ENCODE measurements around the gene TMEM132E. TPM values are rescaled to one million over a fixed set of nuclear protein-coding genes. Genes with fewer than 3 reads are reported as not detected.

Gene TMEM132E
- total and polyA plus RNA-seq, 12 donors, result 0.07 to 1.1 (median 0.23) TPM; not detected in 1

DNA sequence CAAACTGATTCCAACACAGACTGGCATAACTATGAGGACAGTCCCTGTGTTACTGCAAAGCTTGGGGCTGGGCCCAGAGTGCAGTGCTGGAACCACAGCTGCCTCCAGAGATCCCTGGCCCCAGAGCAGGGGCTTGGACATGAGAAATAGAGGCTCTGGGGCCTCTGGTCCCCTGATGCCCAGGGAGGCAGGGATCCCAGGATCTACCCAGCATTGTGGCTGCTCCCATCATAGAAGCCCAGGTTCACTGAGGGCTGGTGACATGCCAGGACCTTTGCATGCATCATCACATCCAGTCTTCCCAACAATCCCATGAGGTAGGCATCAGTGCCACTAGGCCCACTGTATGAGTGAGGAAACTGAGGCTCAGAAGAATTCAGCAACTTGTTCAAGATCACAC is 95.8 kb downstream of the TMEM132E start:
- H3K27me3 ChIP-seq, result no peaks in the 10 kb centered on the region
- no peaks in the 10 kb centered on the region for H3K9me3 ChIP-seq (replicated peaks in 1 of 3)
- intact Hi-C loops (cut with DNase I), result no loop called here
- H3K4me3 ChIP-seq, result no peak overlapping the region
- DNase-seq, result no peak
- H3K27ac ChIP-seq, result no peak overlapping the region
- no peak for TF ChIP-seq POLR2A (IDR thresholded peaks at IDR 0.05)
- TF ChIP-seq, protein P1, sequence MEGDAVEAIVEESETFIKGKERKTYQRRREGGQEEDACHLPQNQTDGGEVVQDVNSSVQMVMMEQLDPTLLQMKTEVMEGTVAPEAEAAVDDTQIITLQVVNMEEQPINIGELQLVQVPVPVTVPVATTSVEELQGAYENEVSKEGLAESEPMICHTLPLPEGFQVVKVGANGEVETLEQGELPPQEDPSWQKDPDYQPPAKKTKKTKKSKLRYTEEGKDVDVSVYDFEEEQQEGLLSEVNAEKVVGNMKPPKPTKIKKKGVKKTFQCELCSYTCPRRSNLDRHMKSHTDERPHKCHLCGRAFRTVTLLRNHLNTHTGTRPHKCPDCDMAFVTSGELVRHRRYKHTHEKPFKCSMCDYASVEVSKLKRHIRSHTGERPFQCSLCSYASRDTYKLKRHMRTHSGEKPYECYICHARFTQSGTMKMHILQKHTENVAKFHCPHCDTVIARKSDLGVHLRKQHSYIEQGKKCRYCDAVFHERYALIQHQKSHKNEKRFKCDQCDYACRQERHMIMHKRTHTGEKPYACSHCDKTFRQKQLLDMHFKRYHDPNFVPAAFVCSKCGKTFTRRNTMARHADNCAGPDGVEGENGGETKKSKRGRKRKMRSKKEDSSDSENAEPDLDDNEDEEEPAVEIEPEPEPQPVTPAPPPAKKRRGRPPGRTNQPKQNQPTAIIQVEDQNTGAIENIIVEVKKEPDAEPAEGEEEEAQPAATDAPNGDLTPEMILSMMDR (IDR thresholded peaks at IDR 0.05), result no peak
- no peaks in the 10 kb centered on the region for H3K4me1 ChIP-seq (replicated peaks in 1 of 2)
- H3K36me3 ChIP-seq (replicated peaks in 1 of 2), result no peaks in the 10 kb centered on the region

DNA sequence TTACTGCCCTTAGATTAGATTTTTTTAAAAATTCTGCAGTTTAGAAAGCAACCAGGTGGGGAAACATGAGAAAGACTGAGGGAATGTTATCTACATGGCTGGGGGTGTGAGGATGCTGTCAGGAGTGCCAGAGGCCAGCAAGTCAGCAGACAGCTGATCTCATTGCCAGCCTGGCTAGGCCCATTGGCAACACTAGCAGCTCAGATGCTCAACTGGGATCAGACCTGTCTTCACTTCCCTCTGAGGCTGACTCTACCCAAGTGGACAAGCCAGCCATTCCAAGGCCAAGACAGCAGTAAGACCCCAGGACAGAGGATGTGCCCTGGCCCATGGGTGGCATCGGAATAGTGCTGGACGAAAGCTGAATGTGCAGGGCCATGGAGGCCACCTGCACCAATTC is 96.2 kb downstream of the TMEM132E start:
- H3K4me3 ChIP-seq, result no peak overlapping the region
- no peak for TF ChIP-seq POLR2A (IDR thresholded peaks at IDR 0.05)
- TF ChIP-seq, protein P1 (IDR thresholded peaks at IDR 0.05), result no peak
- WGBS, 4 donors, result 64 to 90% (median 78%) methylated on average over 2 of the region's 2 CpGs
- H3K4me1 ChIP-seq (replicated peaks in 1 of 2), result no peaks in the 10 kb centered on the region
- H3K9me3 ChIP-seq (replicated peaks in 1 of 3), result no peaks in the 10 kb centered on the region
- H3K27ac ChIP-seq, result no peak overlapping the region
- intact Hi-C loops (cut with DNase I), result no loop called here
- H3K27me3 ChIP-seq, result no peaks in the 10 kb centered on the region
- no peak for DNase-seq
- no peaks in the 10 kb centered on the region for H3K36me3 ChIP-seq (replicated peaks in 1 of 2)

DNA sequence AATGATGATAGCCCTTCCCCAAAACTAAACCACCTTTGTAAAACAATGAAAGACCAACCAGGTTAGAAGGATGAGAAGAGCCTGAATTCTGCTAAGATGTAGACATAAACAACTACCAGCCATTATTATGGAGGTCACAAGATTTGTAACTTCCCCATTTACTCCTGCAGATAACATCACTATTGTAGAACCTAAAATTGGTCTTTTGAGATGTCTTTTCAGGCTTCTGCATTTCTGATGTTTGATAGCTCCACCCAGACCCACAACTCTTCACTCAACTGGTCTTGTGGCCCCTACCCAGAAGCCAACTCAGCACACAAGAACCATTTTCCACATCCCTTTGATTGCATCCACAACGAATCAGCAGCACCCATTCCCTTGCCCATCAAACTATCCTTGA is 100.8 kb downstream of the TMEM132E start:
- no peak for TF ChIP-seq POLR2A (IDR thresholded peaks at IDR 0.05)
- TF ChIP-seq, protein P1 (IDR thresholded peaks at IDR 0.05), result no peak
- intact Hi-C loops (cut with DNase I), result no loop called here

DNA sequence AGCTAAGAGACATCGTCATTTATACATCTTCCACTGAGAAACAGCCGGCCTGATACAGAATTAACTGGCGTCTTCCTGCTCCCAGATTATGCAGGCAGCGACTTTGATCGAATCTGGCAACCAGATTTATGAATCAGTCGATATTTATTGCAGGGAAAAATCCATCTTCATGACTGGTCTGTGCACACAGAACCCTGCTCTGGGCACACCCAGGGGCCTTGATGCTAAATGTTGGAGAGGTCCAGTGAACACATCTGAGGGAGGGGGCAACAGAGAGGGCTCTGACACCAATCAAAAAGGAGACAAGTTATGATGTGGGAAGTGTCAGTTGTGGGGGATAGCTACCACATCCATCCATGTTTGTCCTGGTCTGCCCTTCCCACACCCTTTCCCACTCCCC is 102.9 kb downstream of the TMEM132E start:
- no peak for DNase-seq
- 66 to 79% (median 72%) methylated on average over 6 of the region's 6 CpGs for WGBS, 4 donors
- Histone ChIP-seq H3K27me3 (no peaks in the 10 kb centered on the region), H3K4me3 (no peak overlapping the region), H3K4me1 (replicated peaks in 1 of 2) (no peaks in the 10 kb centered on the region), H3K27ac (no peak overlapping the region), H3K36me3 (replicated peaks in 1 of 2) (no peaks in the 10 kb centered on the region), H3K9me3 (replicated peaks in 1 of 3) (no peaks in the 10 kb centered on the region)
- intact Hi-C loops (cut with DNase I), result no loop called here
- TF ChIP-seq, protein P1 (IDR thresholded peaks at IDR 0.05), result no peak
- TF ChIP-seq POLR2A (IDR thresholded peaks at IDR 0.05), result no peak

More for the DNA sequence above, 100.8 kb downstream of the TMEM132E start:
- H3K4me1 ChIP-seq (replicated peaks in 1 of 2), result no peaks in the 10 kb centered on the region
- no peak for DNase-seq
- H3K4me3 ChIP-seq, result no peak overlapping the region
- H3K27ac ChIP-seq, result no peak overlapping the region
- no peaks in the 10 kb centered on the region for H3K27me3 ChIP-seq
- WGBS, 4 donors, result 59 to 80% (median 61%) methylated on average over 1 of the region's 1 CpG
- no peaks in the 10 kb centered on the region for H3K36me3 ChIP-seq (replicated peaks in 1 of 2)
- no peaks in the 10 kb centered on the region for H3K9me3 ChIP-seq (replicated peaks in 1 of 3)

All from adrenal gland (tissue), 12 donors.